Gastrocnemius medialis (tissue), 4 donors: ENCODE measurements around the gene MYO3B. TPM values are rescaled to one million over a fixed set of nuclear protein-coding genes. Genes with fewer than 3 reads are reported as not detected.
A peak's percentile ranks its signal among the peaks of the same experiment; 100 is the strongest.

Source experiments
- ATAC-seq, 2 donors: fragments of 150-250 bp; one replicate each; pipeline ENCODE4 v1.9.1; 2016
- DNase-seq, 2 donors: peaks; one replicate each; pipeline ENCODE4 v3.0.0-alpha.2; 2019
- H3K27ac ChIP-seq, 4 donors: fragments of 200-600 bp; sonication (generic); 1 replicate in 1 of 4; 2 replicates in 3 of 4; pipeline ENCODE4 v1.5.1; 2016 to 2018; ENCODE audit warnings: mild to moderate bottlenecking in 2 of 4, moderate library complexity in 1 of 4
- H3K27me3 ChIP-seq, 3 donors: fragments of 200-600 bp; sonication (generic) in 2 of 3; 1 replicate in 1 of 3; 2 replicates in 2 of 3; pipeline versions ENCODE4 v1.5.1 to v1.6.0; 2016 to 2019; ENCODE audit warnings: mild to moderate bottlenecking in 1 of 3, moderate library complexity in 1 of 3
- H3K36me3 ChIP-seq, 2 donors: fragments of 200-600 bp; sonication (generic) in 1 of 2; one replicate each; pipeline ENCODE4 v1.5.1; 2017 to 2018
- H3K4me1 ChIP-seq, 2 donors: fragments of 200-600 bp; sonication (generic) in 1 of 2; one replicate each; pipeline ENCODE4 v1.5.1; 2016 to 2017; ENCODE audit warnings: mild to moderate bottlenecking in 2 of 2
- H3K4me3 ChIP-seq, 4 donors: fragments of 200-600 bp; sonication (generic) in 3 of 4; 1 replicate in 1 of 4; 2 replicates in 3 of 4; pipeline ENCODE4 v1.5.1; 2016 to 2019; ENCODE audit warnings: mild to moderate bottlenecking in 2 of 4
- H3K9me3 ChIP-seq, 3 donors: fragments of 200-600 bp; sonication (generic) in 2 of 3; 1 replicate in 1 of 3; 2 replicates in 2 of 3; pipeline ENCODE4 v1.5.1; 2016 to 2019
- CTCF ChIP-seq, 5 experiments: fragments of 450-650 bp in 3 of 5; fragments of 200-600 bp in 2 of 5; sonication (generic) in 2 of 5; IDR thresholded peaks in 4 of 5; conservative IDR thresholded peaks in 1 of 5; 1 replicate in 4 of 5; 2 replicates in 1 of 5; pipeline ENCODE4 v1.5.1; 2016 to 2019; ENCODE audit warnings: antibody characterized with exemption in 5 of 5, mild to moderate bottlenecking in 3 of 5, moderate library complexity in 3 of 5
- POLR2A ChIP-seq, 2 donors: fragments of 450-650 bp; IDR thresholded peaks; one replicate each; pipeline ENCODE4 v1.6.1; 2017; ENCODE audit warnings: antibody characterized with exemption in 2 of 2, mild to moderate bottlenecking in 2 of 2, moderate library complexity in 2 of 2
- in situ Hi-C, 4 donors: fragments of 200-750 bp; cut with MboI; loops; one replicate each; pipeline versions ENCODE4 v1.15.0 to v1.8.0; 2017; ENCODE audit warnings: low sequenced_read_pairs in 4 of 4
- intact Hi-C: fragments of 100-400 bp; cut with DNase I; formaldehyde crosslinking; loops from one replicate; pipeline ENCODE4 v1.15.1; 2023; ENCODE audit warnings: low total_unique reads
- total RNA-seq, 4 donors: library from RNA; depleted of rRNA; stranded (reverse); fragments of >200 nt; gene quantifications; one replicate each; pipeline versions ENCODE4 v1.1.0 to v1.2.3, GENCODE V29; 2016

The MYO3B gene
- total RNA-seq, 4 donors from 2014 or later = 0.07 to 0.27 TPM; not detected in 2

GRCh38 chr2:170191166-170191866 lies 13.4 kb downstream of the MYO3B start:
- H3K27me3 ChIP-seq = no peaks in the 10 kb centered on the region
- no peaks in the 10 kb centered on the region for H3K4me1 ChIP-seq
- DNase-seq = no peak
- H3K4me3 ChIP-seq = no peak overlapping the region
- peaks cover 0 to 2% (median 0%) of the 10 kb centered on the region in 3 donors for H3K9me3 ChIP-seq
- intact Hi-C loops = no loop called here
- in situ Hi-C loops = no loop called here
- no peak for TF ChIP-seq POLR2A (IDR thresholded peaks at IDR 0.05)
- no peak for ATAC-seq
- no peak overlapping the region for H3K27ac ChIP-seq
- no peaks in the 10 kb centered on the region for H3K36me3 ChIP-seq

DNA sequence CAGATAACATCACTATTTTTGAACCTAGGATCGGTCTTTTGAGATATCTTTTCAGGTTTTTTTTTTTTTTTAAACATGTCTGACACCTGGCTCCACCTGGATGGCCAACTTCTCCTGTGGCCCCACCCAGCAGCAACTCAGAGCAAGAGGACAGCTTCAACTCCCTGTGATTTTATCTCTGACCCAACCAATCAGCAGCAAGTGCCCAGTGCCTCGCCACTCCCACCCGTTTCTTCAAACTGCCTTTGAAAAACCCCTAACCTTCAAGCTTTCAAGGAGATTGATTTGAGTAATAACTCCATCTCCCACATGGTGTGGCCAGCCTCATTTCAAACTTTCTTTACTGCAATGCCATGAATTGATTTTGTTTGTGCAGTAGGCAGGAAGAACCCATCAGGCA lies 19.0 kb downstream of the MYO3B start:
- H3K4me3 ChIP-seq = no peak overlapping the region
- no peak overlapping the region for H3K27ac ChIP-seq
- no peak for TF ChIP-seq CTCF (IDR thresholded peaks at IDR 0.05 in 4 of 5, conservative IDR thresholded peaks at IDR 0.05 in 1 of 5)
- no peak for TF ChIP-seq POLR2A (IDR thresholded peaks at IDR 0.05)
- DNase-seq = no peak
- intact Hi-C loops (no loop called here), in situ Hi-C loops (no loop called here)
- no peak for ATAC-seq
- H3K36me3 ChIP-seq = no peaks in the 10 kb centered on the region
- H3K4me1 ChIP-seq = no peaks in the 10 kb centered on the region
- H3K27me3 ChIP-seq = no peaks in the 10 kb centered on the region
- no peaks in the 10 kb centered on the region for H3K9me3 ChIP-seq

DNA sequence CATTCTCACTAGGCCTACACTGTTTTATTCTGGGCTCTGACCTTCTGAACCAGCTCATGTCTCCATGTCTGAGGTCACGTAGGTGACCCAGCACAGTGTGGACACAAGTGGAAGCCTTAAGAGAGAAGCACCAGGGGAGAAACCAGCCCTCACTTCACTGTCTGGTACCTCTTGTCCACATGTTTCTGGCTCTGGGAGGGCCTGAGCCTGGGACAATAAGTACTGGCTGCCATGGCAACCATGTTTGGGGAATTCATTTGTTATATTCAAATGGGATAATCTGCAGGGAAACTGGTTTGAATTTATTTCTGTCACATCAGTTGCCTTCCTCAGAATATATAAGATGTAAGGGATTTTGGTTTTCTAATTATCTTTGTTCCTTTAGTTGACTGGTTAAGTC lies 23.3 kb downstream of the MYO3B start:
- DNase-seq (no peak), ATAC-seq (no peak)
- H3K9me3 ChIP-seq = no peaks in the 10 kb centered on the region
- in situ Hi-C loops (no loop called here), intact Hi-C loops (no loop called here)
- no peaks in the 10 kb centered on the region for H3K27me3 ChIP-seq
- H3K4me1 ChIP-seq = no peaks in the 10 kb centered on the region
- no peak overlapping the region for H3K4me3 ChIP-seq
- H3K36me3 ChIP-seq = no peaks in the 10 kb centered on the region
- no peak for TF ChIP-seq POLR2A (IDR thresholded peaks at IDR 0.05)
- no peak for TF ChIP-seq CTCF (IDR thresholded peaks at IDR 0.05 in 4 of 5, conservative IDR thresholded peaks at IDR 0.05 in 1 of 5)
- H3K27ac ChIP-seq = no peak overlapping the region

GRCh38 chr2:170201734-170202393 lies 23.9 kb downstream of the MYO3B start:
- DNase-seq (no peak), ATAC-seq (no peak)
- TF ChIP-seq POLR2A (IDR thresholded peaks at IDR 0.05) (no peak), CTCF (IDR thresholded peaks at IDR 0.05 in 4 of 5, conservative IDR thresholded peaks at IDR 0.05 in 1 of 5) (no peak)
- intact Hi-C loops = no loop called here
- Histone ChIP-seq H3K4me1 (no peaks in the 10 kb centered on the region), H3K27me3 (no peaks in the 10 kb centered on the region), H3K9me3 (no peaks in the 10 kb centered on the region), H3K4me3 (no peak overlapping the region), H3K27ac (no peak overlapping the region), H3K36me3 (no peaks in the 10 kb centered on the region)
- in situ Hi-C loops = no loop called here

GRCh38 chr2:170202437-170202836 lies 24.5 kb downstream of the MYO3B start:
- intact Hi-C loops (no loop called here), in situ Hi-C loops (no loop called here)
- no peak overlapping the region for H3K27ac ChIP-seq
- H3K36me3 ChIP-seq = no peaks in the 10 kb centered on the region
- H3K9me3 ChIP-seq = no peaks in the 10 kb centered on the region
- H3K4me1 ChIP-seq = no peaks in the 10 kb centered on the region
- TF ChIP-seq CTCF (IDR thresholded peaks at IDR 0.05 in 4 of 5, conservative IDR thresholded peaks at IDR 0.05 in 1 of 5) = no peak
- no peak for TF ChIP-seq POLR2A (IDR thresholded peaks at IDR 0.05)
- DNase-seq = no peak
- ATAC-seq = peak in 1 of 2 donors; percentile 47
- H3K4me3 ChIP-seq = no peak overlapping the region
- H3K27me3 ChIP-seq = no peaks in the 10 kb centered on the region
